ENCODE measurements around the gene ZC3H12A.

The ZC3H12A gene

GRCh38 chr1:37479255-37480124 is 5.1 kb downstream of the ZC3H12A start:
- no peak for DNase-seq

GRCh38 chr1:37480125-37480466 is 5.7 kb downstream of the ZC3H12A start:
- DNase-seq: no peak

- DNase-seq: no peak
These were observed 6.4 kb downstream of the ZC3H12A start for GRCh38 chr1:37480581-37481288.

GRCh38 chr1:37481289-37482003 is 7.1 kb downstream of the ZC3H12A start:
- no peak for DNase-seq

GRCh38 chr1:37482004-37482785 is 7.8 kb downstream of the ZC3H12A start:
- no peak for DNase-seq

GRCh38 chr1:37482796-37483744 is 8.7 kb downstream of the ZC3H12A start:
- no peak for DNase-seq

GRCh38 chr1:37483785-37484184 is 9.4 kb downstream of the ZC3H12A start:
- no peak for DNase-seq

GRCh38 chr1:37484325-37485051 is 10.1 kb downstream of the ZC3H12A start:
- no peak for DNase-seq

GRCh38 chr1:37485902-37486679 is 11.7 kb downstream of the ZC3H12A start:
- no peak for DNase-seq

GRCh38 chr1:37486680-37487618 is 12.6 kb downstream of the ZC3H12A start:
- no peak for DNase-seq

- DNase-seq: no peak
These were observed 13.2 kb downstream of the ZC3H12A start for GRCh38 chr1:37487619-37487984.

- DNase-seq: no peak
These were observed 19.1 kb downstream of the ZC3H12A start for GRCh38 chr1:37493336-37494098.

- DNase-seq: no peak
These were observed 21.5 kb downstream of the ZC3H12A start for GRCh38 chr1:37495875-37496274.

- DNase-seq: no peak
These were observed 23.5 kb downstream of the ZC3H12A start for GRCh38 chr1:37497832-37498231.

GRCh38 chr1:37498872-37499617 is 24.7 kb downstream of the ZC3H12A start:
- no peak for DNase-seq

- DNase-seq: no peak
These were observed 27.3 kb downstream of the ZC3H12A start for GRCh38 chr1:37501661-37502060.

GRCh38 chr1:37502104-37502503 is 27.7 kb downstream of the ZC3H12A start:
- no peak for DNase-seq

Measured in NCI-H748 treated with DMSO at 0.1 percent for 48 hours (cell line).